HG03521 (cell line): ENCODE data around the gene STOML1.
"Not testable (repeated sequence)": the region's sequence is repeated elsewhere in the genome, so short reads cannot be mapped to it uniquely, and the experiment has no call there.

Experiments used
- ATAC-seq: cut with Tn5 transposase; IDR thresholded peaks from one replicate; pipeline ENCODE4 v1.9.1; 2021; ENCODE audit warnings: mild to moderate bottlenecking, moderate library complexity; ENCODE audit not compliant: unreplicated experiment

Gene STOML1

GRCh38 chr15:73965758-73966113 is 26.4 kb downstream of the STOML1 start:
- ATAC-seq, result peak; percentile 56

- peak; percentile 10 for ATAC-seq
Measured at GRCh38 chr15:73965094-73965757, 26.9 kb downstream of the STOML1 start.

- no peak for ATAC-seq
Measured at GRCh38 chr15:73964736-73965093, 27.4 kb downstream of the STOML1 start.

DNA sequence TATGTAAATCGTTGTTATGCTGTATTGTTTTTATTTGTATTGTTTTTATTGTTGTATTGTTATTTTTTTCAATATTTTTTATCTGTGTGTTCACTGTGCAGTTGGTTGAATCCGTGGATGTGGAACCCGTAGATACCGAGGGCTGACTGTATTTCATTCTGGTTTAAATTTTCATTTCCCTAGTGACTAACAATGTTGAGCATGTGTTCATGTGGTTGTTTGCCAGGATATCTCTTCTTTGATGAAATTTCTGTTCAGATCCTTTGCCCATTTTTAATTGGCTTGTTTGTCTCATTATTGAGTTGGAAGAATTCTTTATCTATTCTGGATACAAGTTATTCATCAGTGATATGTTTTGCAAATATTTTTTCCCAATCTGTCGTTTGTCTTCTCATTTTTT is 29.7 kb downstream of the STOML1 start:
- ATAC-seq, result no peak

DNA sequence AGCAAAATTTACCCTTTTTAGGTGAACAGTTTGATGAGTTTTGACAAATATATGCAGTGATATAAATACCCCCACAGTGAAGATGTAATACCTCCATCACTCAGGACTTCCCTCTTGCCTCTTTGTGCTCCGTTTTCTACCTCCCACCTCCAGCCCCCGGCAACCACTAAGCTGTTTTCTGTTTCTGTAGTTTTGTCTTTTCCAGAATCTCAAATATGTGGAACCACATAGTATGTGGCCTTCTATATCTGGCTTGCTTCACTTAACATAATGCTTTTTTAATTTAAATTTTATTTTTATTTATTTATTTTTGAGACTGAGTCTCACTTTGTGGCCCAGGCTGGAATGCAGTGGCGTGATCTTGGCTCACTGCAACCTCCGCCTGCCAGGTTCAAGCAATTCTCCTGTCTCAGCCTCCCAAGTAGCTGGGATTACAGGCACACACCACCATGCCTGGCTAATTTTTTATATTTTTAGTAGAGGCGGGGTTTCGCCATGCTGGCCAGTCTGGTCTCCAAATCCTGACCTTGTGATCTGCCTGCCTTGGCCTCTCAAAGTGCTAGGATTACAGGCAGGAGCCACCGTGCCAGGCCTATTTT is 31.5 kb downstream of the STOML1 start:
- ATAC-seq, result not testable (repeated sequence)

DNA sequence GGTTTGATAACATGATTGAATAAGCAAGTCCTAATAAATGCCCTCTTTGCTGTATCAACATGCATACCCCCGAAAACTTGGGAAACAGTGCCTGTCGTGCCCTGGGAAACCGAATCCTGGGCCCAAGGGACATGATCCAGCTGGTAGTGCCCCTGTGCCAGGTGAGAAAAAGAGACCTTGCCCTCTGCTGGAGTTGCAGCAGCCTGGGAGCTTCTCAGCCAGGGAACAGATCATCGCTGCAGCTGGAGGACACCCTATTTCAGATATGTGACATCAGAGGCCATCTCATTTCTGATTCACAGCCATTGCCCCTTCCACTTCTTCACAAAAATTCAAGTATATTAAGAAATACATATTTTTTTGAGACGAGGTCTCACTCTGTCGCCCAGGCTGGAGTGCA is 32.3 kb downstream of the STOML1 start:
- ATAC-seq, result no peak

DNA sequence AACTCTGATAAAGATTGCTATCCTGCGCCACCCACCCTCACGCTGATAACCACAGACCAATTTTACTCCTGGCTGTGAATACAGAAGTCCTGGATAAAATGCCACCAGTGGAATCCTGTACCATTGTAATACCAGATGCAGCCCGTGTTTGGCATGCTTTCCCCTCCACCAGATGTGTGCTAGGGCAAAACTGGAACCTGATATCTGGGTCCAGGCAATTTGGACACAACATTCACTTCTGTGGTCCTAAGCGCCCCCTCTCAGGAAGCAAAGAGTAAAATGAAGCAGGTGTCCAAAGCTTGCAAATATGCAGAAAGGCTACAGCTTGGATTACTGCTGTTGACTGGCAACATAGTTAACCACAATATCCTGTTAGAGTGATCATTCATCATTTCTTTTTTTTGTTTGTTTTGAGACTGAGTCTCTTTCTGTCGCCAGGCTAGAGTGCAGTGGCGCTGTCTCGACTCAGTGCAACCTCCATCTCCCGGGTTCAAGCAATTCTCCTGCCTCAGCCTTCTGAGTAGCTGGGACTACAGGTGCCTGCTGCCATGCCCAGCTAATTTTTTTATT is 33.0 kb downstream of the STOML1 start:
- ATAC-seq, result no peak

DNA sequence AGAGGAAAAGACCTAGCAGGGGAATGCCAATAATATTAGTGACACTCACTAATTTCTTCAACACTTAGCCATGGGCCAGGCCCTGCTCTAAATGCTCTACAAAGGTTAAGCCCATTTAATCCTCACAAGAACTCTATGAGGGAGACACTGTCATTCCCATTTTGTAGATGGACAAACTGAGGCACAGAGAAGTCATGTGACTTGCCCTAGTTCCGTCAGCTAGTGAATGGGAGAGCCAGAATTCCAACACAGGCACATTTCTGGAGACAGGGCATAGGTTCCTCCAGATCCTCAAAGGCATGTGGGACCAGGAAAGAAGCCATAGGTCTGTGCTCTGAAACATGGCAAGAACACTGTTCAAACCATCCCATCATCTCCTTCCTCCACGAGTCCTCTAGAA is 34.3 kb downstream of the STOML1 start:
- no peak for ATAC-seq

DNA sequence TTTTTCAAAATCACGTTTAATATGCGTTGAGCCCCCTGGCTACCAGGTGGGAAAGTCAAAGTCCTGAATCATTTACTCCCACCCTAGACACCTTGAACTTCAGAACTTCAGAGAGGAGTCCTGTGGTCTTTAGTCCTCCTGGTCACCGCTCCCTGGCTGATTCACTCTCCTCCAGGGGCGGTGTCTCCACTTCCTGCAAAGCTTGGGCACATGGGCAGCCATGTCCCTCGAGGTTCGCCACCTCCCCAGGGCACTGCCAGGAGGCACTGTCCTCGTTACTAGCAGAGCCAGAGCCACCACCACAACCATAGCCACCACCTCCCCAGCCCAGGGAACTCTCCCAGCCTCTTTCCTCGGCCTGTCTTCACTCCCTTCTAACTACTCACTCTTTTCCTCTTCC is 34.8 kb downstream of the STOML1 start:
- no peak for ATAC-seq

DNA sequence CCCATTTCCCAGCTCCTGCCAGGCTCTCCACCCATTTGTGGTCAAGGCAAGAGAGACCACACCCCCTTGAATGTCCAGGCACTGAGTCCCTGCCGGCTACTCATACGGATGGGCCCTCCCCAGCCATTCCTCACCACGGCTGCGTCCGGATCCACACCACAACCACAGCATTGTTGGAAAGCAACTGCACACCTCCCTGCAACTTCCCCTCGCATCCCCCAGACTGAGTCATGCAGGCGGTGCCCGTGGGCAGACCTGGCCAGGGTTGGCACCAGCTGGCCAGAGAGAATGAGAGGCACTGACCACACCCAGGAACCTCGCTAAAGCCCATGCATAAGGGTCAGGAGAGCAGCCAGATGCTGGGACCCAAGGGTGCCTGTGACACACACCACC is 35.4 kb downstream of the STOML1 start:
- ATAC-seq, result no peak

DNA sequence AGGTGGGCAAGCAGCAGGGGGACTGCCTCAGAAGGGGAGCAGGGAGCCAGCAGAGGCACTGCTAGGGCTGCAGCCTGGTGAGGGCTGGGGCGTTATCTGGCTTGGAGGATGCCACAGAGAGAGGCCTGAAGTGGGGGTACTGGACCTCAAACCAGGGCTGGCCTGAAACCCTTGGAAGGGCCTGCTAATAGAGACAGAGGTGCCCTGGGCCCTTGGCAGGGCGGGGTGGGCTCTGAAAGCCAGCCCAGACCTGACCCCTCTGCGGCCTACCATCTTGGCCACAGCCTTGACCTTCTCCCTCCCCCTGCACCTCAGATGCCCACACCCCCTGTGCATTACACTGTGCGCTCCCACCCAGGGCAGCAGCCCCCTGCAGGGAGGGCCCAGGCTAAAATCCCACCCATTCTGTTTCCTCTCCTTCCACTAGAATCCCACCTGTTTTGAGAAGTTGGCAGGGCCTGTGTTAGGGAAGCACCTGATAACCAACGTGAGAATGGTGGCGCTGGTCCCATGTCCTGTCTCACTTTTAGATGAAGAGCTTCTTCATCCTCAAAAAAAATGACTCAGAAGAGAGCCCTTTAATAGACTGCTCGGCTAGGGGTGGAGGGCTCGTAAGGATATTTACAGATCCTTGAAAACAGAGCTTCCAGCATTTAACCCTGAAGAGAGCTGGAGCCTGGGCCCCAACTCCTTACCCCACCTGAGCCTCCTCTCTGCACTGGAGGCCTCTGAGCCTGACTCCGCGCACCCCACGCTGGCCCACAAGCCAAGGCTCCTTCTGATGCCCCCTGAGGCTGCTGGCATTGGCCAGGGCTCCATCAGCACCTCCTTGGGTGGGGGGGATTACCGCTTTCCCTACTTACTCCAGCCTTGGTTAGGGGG is 36.0 kb downstream of the STOML1 start:
- no peak for ATAC-seq

GRCh38 chr15:73955326-73955725 is 36.8 kb downstream of the STOML1 start:
- ATAC-seq, result no peak

GRCh38 chr15:73954188-73955145 is 37.6 kb downstream of the STOML1 start:
- no peak for ATAC-seq

DNA sequence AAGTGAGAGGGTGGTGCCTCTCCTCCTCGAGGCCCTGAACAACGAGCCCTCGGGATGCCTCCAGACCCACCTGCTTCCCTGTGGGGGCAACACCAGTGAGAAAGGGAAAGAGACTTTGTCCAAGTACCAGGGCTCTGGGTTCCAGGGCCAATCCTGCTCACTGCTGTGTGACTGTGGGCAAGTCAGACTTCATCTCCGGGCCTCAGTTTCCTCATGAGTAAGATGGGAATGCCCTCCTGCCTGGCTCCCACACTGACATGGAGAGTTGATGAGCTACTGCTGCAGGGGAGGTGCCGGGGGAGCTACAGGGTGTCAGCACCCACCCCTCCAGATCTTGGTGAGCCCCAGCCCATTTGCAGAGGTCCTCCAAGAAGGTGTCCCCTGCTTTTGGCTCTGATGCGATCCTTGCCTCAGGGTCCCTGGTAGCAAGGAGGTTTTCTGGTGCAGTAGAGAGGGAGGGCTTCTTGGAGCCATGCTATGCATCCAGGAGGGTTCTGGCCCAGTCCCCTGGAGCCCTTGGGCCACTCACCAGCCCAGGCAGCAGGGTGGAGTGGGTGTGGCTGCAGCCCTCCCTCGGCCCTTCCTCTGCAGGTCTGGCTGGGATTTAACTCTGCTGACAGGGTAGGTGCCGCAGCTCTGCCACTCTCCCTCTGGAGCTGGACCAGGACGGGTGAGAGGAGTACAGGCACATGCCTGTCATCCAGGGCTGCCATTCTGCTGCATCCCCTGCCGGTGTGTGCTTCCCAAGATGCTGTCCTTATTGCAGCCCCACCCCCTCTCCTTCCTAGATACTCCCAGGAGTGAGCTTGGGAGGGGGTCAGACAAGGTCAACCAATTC is 39.0 kb downstream of the STOML1 start:
- ATAC-seq, result no peak

DNA sequence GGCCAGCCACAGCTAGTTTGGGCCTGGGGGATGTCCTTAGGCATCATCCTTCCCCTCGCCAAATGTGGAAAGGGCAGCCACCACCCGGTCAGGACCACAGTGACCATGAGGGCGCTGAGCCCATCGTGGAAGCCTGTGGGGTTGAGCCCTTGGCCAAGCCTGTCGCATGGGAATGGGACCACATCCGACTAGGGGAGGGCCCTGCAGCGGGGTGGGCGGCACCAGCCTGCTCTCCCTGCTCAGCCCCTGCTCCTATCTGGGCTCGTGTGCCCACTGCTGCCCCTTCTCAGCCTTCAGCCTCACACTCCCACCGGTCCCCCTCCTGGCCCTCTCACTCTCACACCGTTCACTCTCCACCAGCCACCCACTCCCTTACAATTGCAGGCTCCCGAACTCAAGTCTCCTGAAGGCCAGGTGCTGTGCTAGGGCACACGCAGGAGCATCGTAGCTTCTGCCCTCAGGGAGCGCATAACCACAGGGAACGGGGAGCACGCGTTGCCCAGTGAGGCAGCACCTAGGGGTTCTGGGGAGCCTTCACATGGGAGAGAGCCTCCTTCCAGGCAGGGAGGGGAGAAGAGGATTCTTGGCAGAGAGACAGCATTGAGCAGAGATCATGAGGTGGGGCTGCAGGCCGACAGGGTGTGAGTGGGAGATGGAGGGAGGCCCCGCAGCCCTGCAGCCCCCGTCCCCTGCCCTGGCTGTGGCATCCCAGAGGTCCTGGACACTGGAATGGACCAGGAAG is 39.8 kb downstream of the STOML1 start:
- ATAC-seq, result no peak

DNA sequence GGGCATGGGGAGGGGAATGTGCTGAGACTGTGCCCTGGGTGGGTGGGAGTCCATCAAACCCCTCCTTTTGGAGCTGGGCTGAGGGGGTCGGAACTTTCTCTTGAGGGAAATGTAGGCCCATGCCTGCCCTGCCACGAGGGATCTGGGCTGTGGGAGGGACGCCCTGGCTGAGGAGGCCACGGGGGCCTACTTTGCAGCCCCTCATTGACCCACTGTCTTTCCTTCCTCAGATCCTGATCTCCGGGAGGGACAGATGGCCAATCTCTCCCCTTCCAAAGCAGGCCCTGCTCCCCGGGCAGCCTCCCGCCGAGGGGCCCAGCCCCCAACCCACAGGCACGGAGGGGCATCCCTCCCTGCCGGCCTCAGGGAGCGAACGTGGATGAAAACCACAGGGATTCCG is 40.5 kb downstream of the STOML1 start:
- no peak for ATAC-seq

GRCh38 chr15:73950831-73951561 is 41.1 kb downstream of the STOML1 start:
- no peak for ATAC-seq

DNA sequence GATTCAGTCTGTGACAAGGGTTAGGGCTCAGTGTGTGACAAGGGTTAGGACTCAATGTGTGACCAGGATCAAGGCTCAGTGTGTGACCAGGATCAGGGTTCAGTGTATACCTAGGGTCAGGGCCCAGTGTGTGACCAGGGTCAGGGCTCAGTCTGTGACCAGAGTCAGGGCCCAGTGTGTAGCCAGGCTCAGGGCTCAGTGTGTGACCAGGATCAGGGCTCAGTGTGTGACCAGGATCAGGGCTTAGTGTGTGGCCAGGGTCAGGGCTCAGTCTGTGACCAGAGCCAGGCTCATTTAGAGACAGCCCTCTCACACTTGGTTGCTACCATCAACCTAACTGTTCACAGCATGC is 41.6 kb downstream of the STOML1 start:
- ATAC-seq, result no peak

DNA sequence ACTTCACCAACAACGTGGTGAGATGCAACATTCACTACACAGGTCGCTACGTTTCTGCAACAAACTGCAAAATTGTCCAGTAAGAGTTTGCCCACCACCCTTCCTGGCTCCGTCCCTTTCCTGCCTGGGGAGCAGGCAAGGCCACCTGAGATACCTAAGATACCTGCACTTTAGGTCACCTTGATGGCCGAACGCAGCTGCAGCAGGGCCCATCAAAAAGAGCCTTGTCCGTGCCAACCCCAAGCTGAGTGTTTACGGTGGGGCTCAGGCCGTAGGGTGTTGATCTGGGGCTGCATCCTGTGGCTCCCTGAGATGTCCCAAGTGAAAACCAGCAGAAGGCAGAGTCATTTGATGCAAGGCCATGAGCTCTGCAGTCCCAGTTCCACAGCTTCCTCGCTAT is 42.6 kb downstream of the STOML1 start:
- no peak for ATAC-seq
